Spleen (tissue), 11 donors: ENCODE measurements around the gene CELA2B. TPM values are rescaled to one million over a fixed set of nuclear protein-coding genes. Genes with fewer than 3 reads are reported as not detected.

Experiments
- DNase-seq: peaks from one replicate; pipeline ENCODE4 v3.0.0-alpha.2; 2020
- H3K27ac ChIP-seq, 8 donors: fragments of 200-600 bp; sonication (generic) in 7 of 8; 1 replicate in 4 of 8; 2 replicates in 4 of 8; pipeline versions ENCODE4 v1.5.0 to v1.8.0; 2016 to 2021; ENCODE audit warnings: inconsistent platforms in 4 of 8, mild to moderate bottlenecking in 4 of 8, moderate library complexity in 1 of 8
- H3K27me3 ChIP-seq, 7 donors: fragments of 200-600 bp; sonication (generic) in 6 of 7; replicated peaks in 1 of 7; 1 replicate in 4 of 7; 2 replicates in 3 of 7; pipeline versions ENCODE4 v1.5.0 to v1.8.0; 2016 to 2021; ENCODE audit warnings: inconsistent platforms in 3 of 7, mild to moderate bottlenecking in 1 of 7
- H3K36me3 ChIP-seq, 6 donors: fragments of 200-600 bp; sonication (generic) in 5 of 6; 1 replicate in 4 of 6; 2 replicates in 2 of 6; pipeline versions ENCODE4 v1.5.0 to v1.8.0; 2016 to 2021; ENCODE audit warnings: inconsistent platforms in 2 of 6
- H3K4me1 ChIP-seq, 6 donors: fragments of 200-600 bp; sonication (generic) in 5 of 6; 1 replicate in 3 of 6; 2 replicates in 3 of 6; pipeline versions ENCODE4 v1.5.0 to v1.8.0; 2016 to 2021; ENCODE audit warnings: inconsistent platforms in 3 of 6
- H3K4me3 ChIP-seq, 8 donors: fragments of 200-600 bp; sonication (generic) in 7 of 8; 1 replicate in 4 of 8; 2 replicates in 4 of 8; pipeline versions ENCODE4 v1.5.0 to v1.8.0; 2016 to 2021; ENCODE audit warnings: inconsistent platforms in 4 of 8, mild to moderate bottlenecking in 4 of 8, moderate library complexity in 2 of 8
- H3K9me3 ChIP-seq, 8 donors: fragments of 200-600 bp; sonication (generic) in 7 of 8; 1 replicate in 4 of 8; 2 replicates in 4 of 8; pipeline versions ENCODE4 v1.5.0 to v1.8.0; 2016 to 2021; ENCODE audit warnings: inconsistent platforms in 4 of 8
- POLR2A ChIP-seq, 3 donors: fragments of 450-650 bp; IDR thresholded peaks; one replicate each; pipeline ENCODE4 v1.5.1; 2017; ENCODE audit warnings: antibody characterized with exemption in 3 of 3, mild to moderate bottlenecking in 1 of 3
- POLR2AphosphoS5 ChIP-seq, 3 donors: sonication (generic); formaldehyde crosslinking; IDR thresholded peaks; one replicate each; pipeline ENCODE4 v1.5.1; 2017; ENCODE audit warnings: antibody characterized with exemption in 3 of 3
- WGBS, 5 donors: extraction: QIAGEN DNeasy Blood & Tissue Kit in 3 of 5; methylation state at CpG; one replicate each; pipeline versions ENCODE4 v1.1.5 to v1.1.7; 2013 to 2018; 5-methylcytosine and 5-hydroxymethylcytosine counted together
- intact Hi-C: fragments of 100-400 bp; cut with DNase I; formaldehyde crosslinking; loops from one replicate; pipeline ENCODE4 v1.15.0; 2023; ENCODE audit warnings: low total_unique reads
- polyA plus RNA-seq, 3 donors: library from polyadenylated mRNA; stranded (reverse); fragments of 200-250 nt; gene quantifications; one replicate each; pipeline ENCODE4 v1.2.1, GENCODE V29; 2013
- total RNA-seq, 7 donors: library from RNA; depleted of rRNA in 3 of 7; stranded (reverse); fragments of >200 nt in 3 of 7; fragmentation: NEBNext Ultra II Directional in 4 of 7; extraction: Animal tissue kit (Norgen Biotek cat#: 25700) in 4 of 7; gene quantifications; one replicate each; pipeline versions ENCODE4 v1.1.0 to v1.2.1, GENCODE V29; 2016 to 2021
- TF ChIP-seq, protein P1 (sequence below), 11 experiments: fragments of 200-600 bp in 7 of 11; fragments of 450-650 bp in 4 of 11; sonication (generic) in 4 of 11; IDR thresholded peaks in 8 of 11; conservative IDR thresholded peaks in 3 of 11; 1 replicate in 7 of 11; 2 replicates in 4 of 11; pipeline versions ENCODE4 v1.4.0 to v1.8.0; 2016 to 2021; ENCODE audit warnings: antibody characterized with exemption in 11 of 11, inconsistent platforms in 4 of 11, mild to moderate bottlenecking in 1 of 11
- donor health status: healthy with polysubstance abuse.
- donor health status: DM: no; HTN: no; CAD: no; lungs with moderate emphysema.
- donor health status: DM: no; HTN: no; CAD: no.
- donor health status: Bipolar disorder and iron deficiency.
- donor health status: healthy.
- donor health status: DM: no; HTN: no; CAD: no.
- donor health status: DM: yes; HTN: yes; CAD: no.

The CELA2B gene
- total and polyA plus RNA-seq, 10 donors = 0.14 TPM; not detected in 9

GRCh38 chr1:15448877-15449462 is 26.9 kb upstream of the CELA2B start:
- Histone ChIP-seq H3K4me3 (no peak overlapping the region), H3K4me1 (peaks cover 0 to 3% (median 0%) of the 10 kb centered on the region in 6 donors), H3K9me3 (no peaks in the 10 kb centered on the region), H3K27me3 (peaks cover 0 to 32% (median 0%) of the 10 kb centered on the region in 7 donors), H3K36me3 (no peaks in the 10 kb centered on the region), H3K27ac (no peak overlapping the region)
- TF ChIP-seq, protein P1, sequence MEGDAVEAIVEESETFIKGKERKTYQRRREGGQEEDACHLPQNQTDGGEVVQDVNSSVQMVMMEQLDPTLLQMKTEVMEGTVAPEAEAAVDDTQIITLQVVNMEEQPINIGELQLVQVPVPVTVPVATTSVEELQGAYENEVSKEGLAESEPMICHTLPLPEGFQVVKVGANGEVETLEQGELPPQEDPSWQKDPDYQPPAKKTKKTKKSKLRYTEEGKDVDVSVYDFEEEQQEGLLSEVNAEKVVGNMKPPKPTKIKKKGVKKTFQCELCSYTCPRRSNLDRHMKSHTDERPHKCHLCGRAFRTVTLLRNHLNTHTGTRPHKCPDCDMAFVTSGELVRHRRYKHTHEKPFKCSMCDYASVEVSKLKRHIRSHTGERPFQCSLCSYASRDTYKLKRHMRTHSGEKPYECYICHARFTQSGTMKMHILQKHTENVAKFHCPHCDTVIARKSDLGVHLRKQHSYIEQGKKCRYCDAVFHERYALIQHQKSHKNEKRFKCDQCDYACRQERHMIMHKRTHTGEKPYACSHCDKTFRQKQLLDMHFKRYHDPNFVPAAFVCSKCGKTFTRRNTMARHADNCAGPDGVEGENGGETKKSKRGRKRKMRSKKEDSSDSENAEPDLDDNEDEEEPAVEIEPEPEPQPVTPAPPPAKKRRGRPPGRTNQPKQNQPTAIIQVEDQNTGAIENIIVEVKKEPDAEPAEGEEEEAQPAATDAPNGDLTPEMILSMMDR (IDR thresholded peaks at IDR 0.05 in 8 of 11, conservative IDR thresholded peaks at IDR 0.05 in 3 of 11) = no peak
- TF ChIP-seq POLR2AphosphoS5 (IDR thresholded peaks at IDR 0.05) = no peak
- TF ChIP-seq POLR2A (IDR thresholded peaks at IDR 0.05) = no peak
- no peak for DNase-seq
- intact Hi-C loops = no loop called here
- 89 to 96% (median 93%) methylated on average over 3 of the region's 3 CpGs for WGBS, 5 donors

DNA sequence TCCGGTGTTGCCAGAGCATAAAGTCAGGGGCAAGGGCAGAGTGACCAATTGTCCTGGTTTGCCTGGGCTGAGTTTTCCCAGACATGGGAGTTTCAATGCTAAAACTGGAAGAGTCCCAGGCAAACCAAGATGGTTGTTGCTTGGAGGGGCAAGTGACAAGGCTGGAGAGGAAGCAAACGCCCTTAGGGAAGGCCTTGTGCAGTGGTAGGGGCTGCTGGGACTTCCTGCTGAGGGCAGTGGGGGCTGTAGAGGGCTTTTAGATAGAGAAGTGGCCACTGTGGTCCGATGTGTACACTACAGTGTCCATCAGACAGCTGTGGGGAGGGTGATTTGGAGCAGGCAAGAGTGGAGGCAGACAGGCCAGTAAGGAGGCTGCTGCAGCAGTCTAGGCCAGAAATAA is 26.3 kb upstream of the CELA2B start:
- Histone ChIP-seq H3K4me3 (no peak overlapping the region), H3K36me3 (no peaks in the 10 kb centered on the region), H3K27ac (no peak overlapping the region), H3K4me1 (peaks cover 0 to 3% (median 0%) of the 10 kb centered on the region in 6 donors), H3K9me3 (no peaks in the 10 kb centered on the region), H3K27me3 (peaks cover 0 to 27% (median 0%) of the 10 kb centered on the region in 7 donors)
- intact Hi-C loops = no loop called here
- 36 to 63% (median 51%) methylated on average over 3 of the region's 3 CpGs for WGBS, 5 donors
- DNase-seq = no peak
- no peak for TF ChIP-seq POLR2AphosphoS5 (IDR thresholded peaks at IDR 0.05)
- no peak for TF ChIP-seq POLR2A (IDR thresholded peaks at IDR 0.05)
- TF ChIP-seq, protein P1 (IDR thresholded peaks at IDR 0.05 in 8 of 11, conservative IDR thresholded peaks at IDR 0.05 in 3 of 11) = no peak

GRCh38 chr1:15451014-15451722 is 24.7 kb upstream of the CELA2B start:
- H3K4me3 ChIP-seq = no peak overlapping the region
- WGBS, 5 donors = 85 to 90% (median 90%) methylated on average over 6 of the region's 6 CpGs
- H3K27ac ChIP-seq = no peak overlapping the region
- no peaks in the 10 kb centered on the region for H3K9me3 ChIP-seq
- DNase-seq = no peak
- no peak for TF ChIP-seq POLR2AphosphoS5 (IDR thresholded peaks at IDR 0.05)
- TF ChIP-seq, protein P1 (IDR thresholded peaks at IDR 0.05 in 8 of 11, conservative IDR thresholded peaks at IDR 0.05 in 3 of 11) = no peak
- TF ChIP-seq POLR2A (IDR thresholded peaks at IDR 0.05) = no peak
- H3K36me3 ChIP-seq = no peaks in the 10 kb centered on the region
- H3K27me3 ChIP-seq = peaks cover 0 to 16% (median 0%) of the 10 kb centered on the region in 7 donors
- no peaks in the 10 kb centered on the region for H3K4me1 ChIP-seq
- intact Hi-C loops = no loop called here

DNA sequence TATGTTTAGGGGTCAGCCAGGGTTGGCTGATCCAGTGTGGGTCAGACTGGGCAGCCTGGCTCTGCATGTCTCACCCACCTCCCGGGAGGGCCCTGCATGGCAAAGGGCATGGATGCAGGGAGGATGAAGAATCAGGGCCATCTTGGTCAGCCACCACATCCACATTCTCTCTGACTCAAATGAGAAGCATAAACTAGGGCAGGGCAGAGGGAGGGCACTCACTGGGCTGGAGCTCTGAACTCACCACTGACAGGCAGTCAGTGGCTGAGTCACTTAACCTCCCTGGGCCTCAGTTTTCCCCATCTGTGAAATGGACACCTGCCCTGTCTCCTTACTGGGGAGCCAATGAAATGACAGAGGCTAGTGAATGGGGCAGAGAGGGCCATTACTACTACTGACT is 23.7 kb upstream of the CELA2B start:
- DNase-seq = no peak
- H3K4me1 ChIP-seq = no peaks in the 10 kb centered on the region
- peaks cover 0 to 6% (median 0%) of the 10 kb centered on the region in 7 donors for H3K27me3 ChIP-seq
- H3K36me3 ChIP-seq = no peaks in the 10 kb centered on the region
- TF ChIP-seq, protein P1 (IDR thresholded peaks at IDR 0.05 in 8 of 11, conservative IDR thresholded peaks at IDR 0.05 in 3 of 11) = no peak
- TF ChIP-seq POLR2AphosphoS5 (IDR thresholded peaks at IDR 0.05) (no peak), POLR2A (IDR thresholded peaks at IDR 0.05) (no peak)
- H3K9me3 ChIP-seq = no peaks in the 10 kb centered on the region
- no peak overlapping the region for H3K27ac ChIP-seq
- intact Hi-C loops = no loop called here
- no peak overlapping the region for H3K4me3 ChIP-seq
- 93 to 100% (median 100%) methylated on average over 1 of the region's 1 CpG; no CpG with 5 or more reads in 1 of the 5 donors for WGBS, 5 donors
